RKO (cell line): ENCODE data around the gene BTRC.
"Not testable (repeated sequence)": the region's sequence is repeated elsewhere in the genome, so short reads cannot be mapped to it uniquely, and the experiment has no call there.

Source experiments
- DNase-seq: peaks from one replicate; pipeline ENCODE4 v3.0.0-alpha.2; 2016; ENCODE audit warnings: low spot score

Gene BTRC

GRCh38 chr10:101593331-101593730 lies 239.4 kb downstream of the BTRC start:
- not testable (repeated sequence) for DNase-seq

GRCh38 chr10:101595591-101596433 lies 241.8 kb downstream of the BTRC start:
- no peak for DNase-seq

GRCh38 chr10:101597091-101597900 lies 243.3 kb downstream of the BTRC start:
- DNase-seq = no peak

GRCh38 chr10:101601541-101601940 lies 247.6 kb downstream of the BTRC start:
- DNase-seq = no peak

GRCh38 chr10:101602761-101603398 lies 248.9 kb downstream of the BTRC start:
- DNase-seq = peak; percentile 79
